Stomach (tissue), 4 donors: ENCODE data around the gene TJP2.

ENCODE experiments used
- POLR2A ChIP-seq, 4 donors: fragments of 450-650 bp; IDR thresholded peaks; one replicate each; pipeline ENCODE4 v1.6.1; 2016; ENCODE audit warnings: antibody characterized with exemption in 4 of 4, control low read depth in 2 of 4, mild to moderate bottlenecking in 1 of 4, moderate library complexity in 1 of 4
- POLR2AphosphoS5 ChIP-seq, 3 donors: sonication (generic); formaldehyde crosslinking; IDR thresholded peaks; one replicate each; pipeline ENCODE4 v1.6.1; 2016; ENCODE audit warnings: antibody characterized with exemption in 3 of 3
- TF ChIP-seq, protein P1 (sequence below), 7 experiments: fragments of 450-650 bp in 4 of 7; fragments of 200-600 bp in 3 of 7; sonication (generic) in 3 of 7; IDR thresholded peaks; one replicate each; pipeline ENCODE4 v1.5.1; 2016 to 2019; ENCODE audit warnings: antibody characterized with exemption in 7 of 7, control low read depth in 2 of 7, mild to moderate bottlenecking in 1 of 7

DNA sequence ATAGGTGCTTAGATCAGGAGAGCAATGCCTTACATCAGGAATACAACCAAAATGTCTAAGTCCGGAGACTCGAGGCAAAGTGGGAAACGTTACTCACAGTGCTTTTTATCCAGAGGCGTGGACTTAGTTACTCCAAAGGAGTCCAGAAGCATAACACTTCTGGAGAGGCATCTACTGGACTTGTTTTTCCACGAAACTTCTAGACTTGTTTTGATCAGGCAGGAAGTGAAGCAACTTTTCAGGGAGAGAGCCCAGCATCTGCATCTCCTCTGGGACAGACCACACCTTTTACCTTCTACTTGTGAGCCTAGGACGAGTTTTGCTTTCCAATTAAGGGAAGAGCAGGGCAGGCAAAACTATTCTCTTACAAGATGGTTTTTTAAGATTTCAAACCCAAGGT is 1.2 kb upstream of the TJP2 start:
- TF ChIP-seq, protein P1, sequence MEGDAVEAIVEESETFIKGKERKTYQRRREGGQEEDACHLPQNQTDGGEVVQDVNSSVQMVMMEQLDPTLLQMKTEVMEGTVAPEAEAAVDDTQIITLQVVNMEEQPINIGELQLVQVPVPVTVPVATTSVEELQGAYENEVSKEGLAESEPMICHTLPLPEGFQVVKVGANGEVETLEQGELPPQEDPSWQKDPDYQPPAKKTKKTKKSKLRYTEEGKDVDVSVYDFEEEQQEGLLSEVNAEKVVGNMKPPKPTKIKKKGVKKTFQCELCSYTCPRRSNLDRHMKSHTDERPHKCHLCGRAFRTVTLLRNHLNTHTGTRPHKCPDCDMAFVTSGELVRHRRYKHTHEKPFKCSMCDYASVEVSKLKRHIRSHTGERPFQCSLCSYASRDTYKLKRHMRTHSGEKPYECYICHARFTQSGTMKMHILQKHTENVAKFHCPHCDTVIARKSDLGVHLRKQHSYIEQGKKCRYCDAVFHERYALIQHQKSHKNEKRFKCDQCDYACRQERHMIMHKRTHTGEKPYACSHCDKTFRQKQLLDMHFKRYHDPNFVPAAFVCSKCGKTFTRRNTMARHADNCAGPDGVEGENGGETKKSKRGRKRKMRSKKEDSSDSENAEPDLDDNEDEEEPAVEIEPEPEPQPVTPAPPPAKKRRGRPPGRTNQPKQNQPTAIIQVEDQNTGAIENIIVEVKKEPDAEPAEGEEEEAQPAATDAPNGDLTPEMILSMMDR (IDR thresholded peaks at IDR 0.05), result no peak
- TF ChIP-seq POLR2A (IDR thresholded peaks at IDR 0.05) (no peak), POLR2AphosphoS5 (IDR thresholded peaks at IDR 0.05) (no peak)
